GM19328 (cell line): ENCODE measurements around the gene RUFY1.
"Not testable (repeated sequence)": the region's sequence is repeated elsewhere in the genome, so short reads cannot be mapped to it uniquely, and the experiment has no call there.

Source experiments
- ATAC-seq: cut with Tn5 transposase; IDR thresholded peaks from one replicate; pipeline ENCODE4 v1.9.1; 2021; ENCODE audit warnings: mild to moderate bottlenecking, moderate library complexity; ENCODE audit not compliant: unreplicated experiment

RUFY1 gene

GRCh38 chr5:179620293-179620692 lies 69.9 kb downstream of the RUFY1 start:
- ATAC-seq = no peak

- no peak for ATAC-seq
Measured at GRCh38 chr5:179620703-179621350, 70.5 kb downstream of the RUFY1 start.

- no peak for ATAC-seq
Measured at GRCh38 chr5:179621551-179622214, 71.3 kb downstream of the RUFY1 start.

- ATAC-seq = peak; percentile 72
Measured at GRCh38 chr5:179623003-179623905, 72.9 kb downstream of the RUFY1 start, which contains the start of gene HNRNPH1. HNRNPH1 (minus strand) TSS chr5:179623671; CDS start chr5:179623133, 538 bp downstream.

GRCh38 chr5:179623906-179624741 lies 73.8 kb downstream of the RUFY1 start:
- ATAC-seq = no peak

GRCh38 chr5:179624841-179625271 lies 74.5 kb downstream of the RUFY1 start:
- no peak for ATAC-seq

GRCh38 chr5:179633501-179634369 lies 83.4 kb downstream of the RUFY1 start:
- ATAC-seq = peak; percentile 47

- peak; percentile 85 for ATAC-seq
Measured at GRCh38 chr5:179634370-179635172, 84.2 kb downstream of the RUFY1 start.

GRCh38 chr5:179639296-179639695 lies 88.9 kb downstream of the RUFY1 start:
- not testable (repeated sequence) for ATAC-seq

- not testable (repeated sequence) for ATAC-seq
Measured at GRCh38 chr5:179641745-179642144, 91.4 kb downstream of the RUFY1 start.

GRCh38 chr5:179642626-179643025 lies 92.3 kb downstream of the RUFY1 start:
- not testable (repeated sequence) for ATAC-seq

- ATAC-seq = not testable (repeated sequence)
Measured at GRCh38 chr5:179643141-179643920, 93.0 kb downstream of the RUFY1 start.

GRCh38 chr5:179644766-179645165 lies 94.4 kb downstream of the RUFY1 start:
- ATAC-seq = not testable (repeated sequence)

- no peak for ATAC-seq
Measured at GRCh38 chr5:179648410-179648809, 98.1 kb downstream of the RUFY1 start.

- ATAC-seq = not testable (repeated sequence)
Measured at GRCh38 chr5:179649166-179649703, 98.9 kb downstream of the RUFY1 start.

- ATAC-seq = not testable (repeated sequence)
Measured at GRCh38 chr5:179650245-179650644, 99.9 kb downstream of the RUFY1 start.

GRCh38 chr5:179653135-179653534 lies 102.8 kb downstream of the RUFY1 start:
- not testable (repeated sequence) for ATAC-seq
